Prostate gland (tissue), 2 donors: ENCODE data around the gene C3. TPM values are rescaled to one million over a fixed set of nuclear protein-coding genes. Genes with fewer than 3 reads are reported as not detected.
A peak's percentile ranks its signal among the peaks of the same experiment; 100 is the strongest.
"Not testable (repeated sequence)": the region's sequence is repeated elsewhere in the genome, so short reads cannot be mapped to it uniquely, and the experiment has no call there.

ENCODE experiments used
- DNase-seq: peaks from one replicate; pipeline ENCODE4 v3.0.0-alpha.2; 2019; ENCODE audit warnings: low spot score
- H3K27ac ChIP-seq, 2 donors: fragments of 200-600 bp; sonication (generic); 2 replicates each; pipeline ENCODE4 v1.5.1; 2017 to 2019
- H3K27me3 ChIP-seq: fragments of 200-600 bp; sonication (generic); replicated peaks from 2 replicates; pipeline ENCODE4 v1.5.1; 2019; ENCODE audit not compliant: insufficient read depth
- H3K36me3 ChIP-seq, 2 donors: fragments of 200-600 bp; sonication (generic); 1 replicate in 1 of 2; 2 replicates in 1 of 2; pipeline versions ENCODE4 v1.5.1 to v1.8.1; 2017 to 2019
- H3K4me1 ChIP-seq: fragments of 200-600 bp; sonication (generic); replicated peaks from 2 replicates; pipeline ENCODE4 v1.5.1; 2019
- H3K4me3 ChIP-seq, 2 donors: fragments of 200-600 bp; sonication (generic); 2 replicates each; pipeline ENCODE4 v1.5.1; 2017 to 2019
- H3K9me3 ChIP-seq: fragments of 200-600 bp; sonication (generic); 2 replicates; pipeline ENCODE4 v1.5.1; 2017
- CTCF ChIP-seq, 4 experiments: fragments of 200-600 bp in 2 of 4; fragments of 450-650 bp in 2 of 4; sonication (generic) in 2 of 4; IDR thresholded peaks; 1 replicate in 3 of 4; 2 replicates in 1 of 4; pipeline ENCODE4 v1.5.1; 2016 to 2019; ENCODE audit warnings: antibody characterized with exemption in 4 of 4, mild to moderate bottlenecking in 2 of 4, moderate library complexity in 2 of 4
- POLR2A ChIP-seq: fragments of 450-650 bp; IDR thresholded peaks from one replicate; pipeline ENCODE4 v1.6.1; 2016; ENCODE audit warnings: antibody characterized with exemption, mild to moderate bottlenecking
- POLR2AphosphoS5 ChIP-seq: sonication (generic); formaldehyde crosslinking; IDR thresholded peaks from one replicate; pipeline ENCODE4 v1.6.1; 2017; ENCODE audit warnings: antibody characterized with exemption
- WGBS: methylation state at CpG from one replicate; pipeline ENCODE4 v1.1.5; 2018; 5-methylcytosine and 5-hydroxymethylcytosine counted together
- intact Hi-C: fragments of 100-400 bp; cut with DNase I; formaldehyde crosslinking; loops from one replicate; pipeline ENCODE4 v1.14.2; 2022
- total RNA-seq, 2 donors: library from RNA; depleted of rRNA; stranded (reverse); fragments of >200 nt; gene quantifications; one replicate each; pipeline ENCODE4 v1.1.0, GENCODE V29; 2016

C3 gene
- total RNA-seq, 2 donors from 2014 or later = 95.1 to 165 TPM

GRCh38 chr19:6711605-6712004 is 8.8 kb downstream of the C3 start:
- Histone ChIP-seq H3K27me3 (no peaks in the 10 kb centered on the region), H3K4me1 (no peaks in the 10 kb centered on the region), H3K9me3 (no peaks in the 10 kb centered on the region), H3K4me3 (no peak overlapping the region), H3K27ac (no peak overlapping the region), H3K36me3 (no peaks in the 10 kb centered on the region)
- DNase-seq = no peak
- WGBS = 78% methylated on average over 10 of the region's 10 CpGs
- TF ChIP-seq POLR2A (no peak), POLR2AphosphoS5 (no peak), CTCF (IDR thresholded peaks at IDR 0.05) (no peak)
- intact Hi-C loops = no loop called here

GRCh38 chr19:6711078-6711361 is 9.4 kb downstream of the C3 start:
- no peak for TF ChIP-seq CTCF (IDR thresholded peaks at IDR 0.05)
- no peak for TF ChIP-seq POLR2A
- no peak for TF ChIP-seq POLR2AphosphoS5
- no peak overlapping the region for H3K27ac ChIP-seq
- H3K9me3 ChIP-seq = no peaks in the 10 kb centered on the region
- H3K36me3 ChIP-seq = no peaks in the 10 kb centered on the region
- intact Hi-C loops = no loop called here
- H3K4me1 ChIP-seq = no peaks in the 10 kb centered on the region
- no peak for DNase-seq
- H3K27me3 ChIP-seq = no peaks in the 10 kb centered on the region
- H3K4me3 ChIP-seq = no peak overlapping the region
- 48% methylated on average over 9 of the region's 9 CpGs for WGBS

- no peak for TF ChIP-seq POLR2AphosphoS5
- TF ChIP-seq CTCF (IDR thresholded peaks at IDR 0.05) = peak in 1 of 4 experiments; percentile 10
- Histone ChIP-seq H3K9me3 (no peaks in the 10 kb centered on the region), H3K27me3 (no peaks in the 10 kb centered on the region), H3K4me3 (no peak overlapping the region), H3K36me3 (no peaks in the 10 kb centered on the region), H3K27ac (no peak overlapping the region), H3K4me1 (no peaks in the 10 kb centered on the region)
- WGBS = 10% methylated on average over 30 of the region's 30 CpGs
- intact Hi-C loops = no loop called here
- no peak for DNase-seq
These were observed 10.0 kb downstream of the C3 start for GRCh38 chr19:6710273-6711077.

GRCh38 chr19:6709549-6709948 is 10.9 kb downstream of the C3 start:
- Histone ChIP-seq H3K4me3 (no peak overlapping the region), H3K27me3 (no peaks in the 10 kb centered on the region), H3K9me3 (no peaks in the 10 kb centered on the region), H3K27ac (no peak overlapping the region), H3K36me3 (no peaks in the 10 kb centered on the region), H3K4me1 (no peaks in the 10 kb centered on the region)
- TF ChIP-seq POLR2A = no peak
- TF ChIP-seq POLR2AphosphoS5 = no peak
- intact Hi-C loops = no loop called here
- DNase-seq = no peak
- 37% methylated on average over 14 of the region's 14 CpGs for WGBS

GRCh38 chr19:6708913-6709312 is 11.5 kb downstream of the C3 start:
- H3K9me3 ChIP-seq, DNase-seq, H3K4me3 ChIP-seq, H3K27me3 ChIP-seq, H3K36me3 ChIP-seq, H3K4me1 ChIP-seq, H3K27ac ChIP-seq, intact Hi-C loops: not testable (repeated sequence)
- WGBS = 88% methylated on average over 12 of the region's 12 CpGs

GRCh38 chr19:6708346-6708745 is 12.1 kb downstream of the C3 start:
- intact Hi-C loops = no loop called here
- DNase-seq = no peak
- Histone ChIP-seq H3K27ac (no peak overlapping the region), H3K9me3 (no peaks in the 10 kb centered on the region), H3K27me3 (no peaks in the 10 kb centered on the region), H3K4me1 (no peaks in the 10 kb centered on the region), H3K36me3 (no peaks in the 10 kb centered on the region), H3K4me3 (no peak overlapping the region)
- 92% methylated on average over 3 of the region's 3 CpGs for WGBS
- no peak for TF ChIP-seq POLR2AphosphoS5
- TF ChIP-seq CTCF (IDR thresholded peaks at IDR 0.05) = no peak
- TF ChIP-seq POLR2A = no peak
